GM21381 (cell line): ENCODE data around the gene NFATC2.

Experiments used
- ATAC-seq: cut with Tn5 transposase; IDR thresholded peaks from one replicate; pipeline ENCODE4 v1.9.1; 2021; ENCODE audit warnings: mild to moderate bottlenecking, moderate library complexity; ENCODE audit not compliant: unreplicated experiment

Gene NFATC2

DNA sequence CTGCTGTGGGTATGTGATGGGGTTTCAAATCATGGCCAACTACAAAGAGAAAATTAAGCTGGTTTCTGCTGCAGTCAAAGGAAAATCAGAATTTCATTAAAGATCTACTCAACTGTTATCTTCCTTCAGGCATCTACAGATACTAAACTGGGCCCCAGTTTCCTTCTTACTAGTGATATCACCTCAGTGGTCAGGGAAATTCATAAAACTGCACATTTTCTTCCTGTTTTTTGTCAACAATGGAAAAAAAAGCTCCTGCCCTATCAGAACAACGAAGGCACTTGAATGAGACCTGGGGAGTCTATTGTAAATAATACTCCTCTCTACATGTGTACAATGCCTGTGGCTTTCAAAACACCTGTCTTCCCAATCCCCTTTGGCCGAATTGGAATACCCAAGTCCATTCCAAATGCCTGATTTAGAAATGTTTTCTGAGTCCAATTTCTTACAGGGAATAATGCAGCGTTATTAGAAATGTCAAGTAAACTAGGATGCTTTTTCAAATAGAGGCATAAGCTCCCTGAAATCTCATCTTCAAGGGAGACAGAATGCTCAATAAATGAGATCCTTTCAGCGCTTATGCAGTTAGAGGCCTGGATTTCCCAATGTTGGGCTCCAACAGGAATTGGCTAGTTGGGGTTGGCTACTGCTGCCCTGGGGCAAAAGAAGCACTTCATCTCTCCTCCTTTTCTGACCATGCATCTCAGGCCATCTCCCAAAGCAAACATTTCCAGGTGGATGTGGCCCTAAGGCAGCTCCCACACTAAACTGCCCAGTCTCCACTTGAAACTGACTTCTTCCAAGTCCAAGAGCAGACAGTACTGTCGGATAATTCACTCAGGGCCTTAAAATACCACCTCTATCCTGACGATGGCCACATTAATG, 143.3 kb downstream of the NFATC2 start:
- ATAC-seq = no peak

DNA sequence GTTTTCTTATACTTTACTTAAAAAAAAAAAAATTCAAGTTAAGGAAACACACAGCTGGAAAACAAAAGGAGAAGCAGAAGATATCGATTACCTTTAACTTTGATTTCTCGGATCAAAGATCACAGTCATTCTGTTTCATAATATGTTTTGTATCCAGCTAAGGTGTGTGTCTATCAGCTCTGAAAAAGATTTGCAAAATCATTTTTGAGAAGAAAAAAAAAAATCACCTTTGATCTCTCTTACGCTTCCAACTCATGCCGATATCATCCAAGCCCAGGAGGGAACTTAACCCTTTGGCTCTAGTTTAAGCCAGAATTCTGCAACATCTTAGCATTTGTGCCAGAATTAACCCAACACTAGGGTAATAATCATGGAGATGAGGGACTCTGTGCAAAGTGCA, 144.0 kb downstream of the NFATC2 start:
- ATAC-seq = no peak

DNA sequence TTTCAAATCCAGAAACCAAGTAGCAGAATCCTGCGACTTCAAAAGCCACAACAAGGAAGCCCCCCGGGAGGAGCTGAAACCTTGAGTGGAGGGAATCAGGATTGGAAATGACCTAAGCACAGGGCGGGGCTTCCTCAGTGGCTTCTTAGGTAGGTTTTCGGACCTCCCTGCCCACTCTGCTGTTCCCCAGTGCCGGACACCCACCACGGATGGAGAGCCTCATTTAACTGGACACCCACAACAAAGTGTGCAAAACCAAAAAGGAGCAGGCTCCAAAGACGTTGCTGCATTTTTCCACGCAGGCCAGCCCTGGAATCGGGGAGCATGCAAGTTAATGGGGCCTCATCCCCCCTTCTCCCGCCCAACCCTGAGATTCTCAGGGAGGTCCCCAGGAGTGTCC, 144.4 kb downstream of the NFATC2 start:
- no peak for ATAC-seq

DNA sequence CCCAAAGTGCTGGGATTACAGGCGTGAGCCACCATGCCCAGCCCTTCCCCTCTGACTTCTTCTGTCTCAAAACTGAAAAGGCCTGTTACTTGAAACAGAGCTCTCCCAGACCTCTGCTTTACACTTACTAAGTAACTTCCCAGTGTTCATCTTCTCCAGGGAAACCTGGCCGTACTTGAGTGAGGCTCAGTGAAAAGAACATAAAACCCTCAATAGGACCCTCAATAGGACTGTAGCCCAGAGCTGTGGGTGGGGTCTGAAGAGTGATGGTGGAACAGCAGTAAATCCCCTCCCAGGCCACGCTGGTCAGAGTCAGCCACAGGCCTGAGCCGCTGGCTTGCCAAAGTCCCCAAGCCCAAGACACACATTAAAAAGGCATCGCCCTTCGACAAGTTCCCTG, 145.4 kb downstream of the NFATC2 start:
- no peak for ATAC-seq

DNA sequence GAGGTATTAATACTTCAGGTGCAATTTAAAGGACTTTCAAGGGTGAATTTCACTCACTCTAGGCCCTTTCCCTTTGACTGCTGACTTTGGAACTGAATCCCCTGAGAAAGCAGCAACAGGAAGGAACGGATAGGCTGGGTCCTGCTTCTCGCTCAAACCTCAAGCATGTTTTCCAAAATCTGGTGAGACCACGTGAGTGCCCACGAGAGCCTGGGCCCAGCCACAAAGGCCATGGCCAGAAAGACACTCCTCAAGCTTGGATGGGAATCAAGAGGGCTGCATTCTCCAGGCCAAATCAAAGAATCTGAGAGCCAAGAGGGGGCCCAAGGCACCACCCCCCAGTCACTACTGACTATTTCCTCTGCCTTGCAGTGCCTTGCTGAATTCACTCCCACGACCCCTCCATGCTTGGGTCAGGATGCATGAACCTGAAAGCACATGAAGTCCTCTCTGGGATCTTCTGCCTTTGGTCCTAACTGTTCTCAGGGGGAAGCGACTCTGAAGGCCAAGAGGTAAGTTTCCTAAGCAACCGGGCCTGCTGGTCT, 146.1 kb downstream of the NFATC2 start:
- ATAC-seq = no peak

DNA sequence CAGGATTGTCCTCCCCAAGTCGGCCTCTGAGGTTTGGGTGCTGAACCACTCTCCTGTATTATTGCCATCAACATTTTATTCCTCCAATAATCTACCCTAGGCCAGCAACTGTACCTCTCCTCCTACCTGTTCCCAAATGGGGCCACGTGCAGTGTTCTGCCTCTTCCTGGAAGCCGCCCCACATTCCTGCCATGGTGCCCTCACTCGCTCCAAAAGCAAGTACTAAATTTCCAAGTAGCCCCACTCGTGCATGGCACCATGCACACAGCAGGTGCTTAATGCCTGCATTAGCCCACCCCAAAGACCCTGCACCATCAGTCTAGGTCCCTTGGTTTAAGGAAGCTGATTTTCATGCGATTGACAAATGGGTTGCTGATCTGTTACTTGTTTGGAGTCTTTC, 147.8 kb downstream of the NFATC2 start:
- no peak for ATAC-seq

DNA sequence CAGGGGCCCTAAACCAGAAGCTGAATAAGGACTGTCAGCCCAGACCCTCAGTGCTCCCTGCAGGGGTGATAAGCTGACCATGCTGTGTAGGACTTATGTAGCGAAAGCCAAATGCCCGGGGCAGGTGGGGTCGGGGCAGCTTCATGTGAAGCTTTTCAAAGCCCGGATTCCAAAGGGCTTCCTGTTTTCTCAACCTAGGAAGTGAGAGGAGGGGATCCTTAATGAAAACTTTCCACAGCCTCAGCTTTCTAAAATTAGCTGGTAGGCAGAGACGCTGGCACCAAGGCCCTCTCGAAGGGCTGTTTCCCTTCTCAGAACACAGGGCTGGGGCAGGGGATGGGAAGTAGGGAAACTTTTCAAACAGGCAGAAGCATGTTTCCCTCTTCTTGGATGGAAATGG, 148.9 kb downstream of the NFATC2 start:
- no peak for ATAC-seq

DNA sequence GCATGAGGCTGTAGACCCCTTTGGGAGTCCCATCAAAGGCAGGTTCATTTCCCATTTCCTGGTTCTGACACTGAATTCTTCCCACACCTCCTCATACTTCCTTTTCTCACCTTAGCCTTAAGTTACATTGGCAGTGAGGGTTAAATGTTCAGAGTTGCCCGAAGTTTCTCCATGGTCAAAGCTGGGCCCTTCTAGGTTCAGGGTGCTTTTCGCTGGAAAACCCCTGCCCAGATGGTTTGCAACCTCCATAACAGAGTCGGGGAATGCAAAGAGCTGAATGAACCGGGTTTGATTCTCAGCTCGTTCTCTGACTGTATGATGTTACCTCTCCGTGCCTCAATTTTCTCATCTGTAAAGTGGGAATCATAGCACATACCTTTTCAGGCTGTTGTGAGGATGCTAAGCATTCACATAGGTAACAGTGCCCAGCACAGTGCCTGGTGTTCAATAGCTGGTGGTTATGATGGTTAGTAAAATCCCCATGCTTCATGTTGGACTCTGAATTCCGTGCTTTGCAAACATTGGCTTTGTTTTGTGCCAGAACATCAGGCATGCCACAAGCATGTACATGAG, 149.8 kb downstream of the NFATC2 start:
- ATAC-seq = no peak

DNA sequence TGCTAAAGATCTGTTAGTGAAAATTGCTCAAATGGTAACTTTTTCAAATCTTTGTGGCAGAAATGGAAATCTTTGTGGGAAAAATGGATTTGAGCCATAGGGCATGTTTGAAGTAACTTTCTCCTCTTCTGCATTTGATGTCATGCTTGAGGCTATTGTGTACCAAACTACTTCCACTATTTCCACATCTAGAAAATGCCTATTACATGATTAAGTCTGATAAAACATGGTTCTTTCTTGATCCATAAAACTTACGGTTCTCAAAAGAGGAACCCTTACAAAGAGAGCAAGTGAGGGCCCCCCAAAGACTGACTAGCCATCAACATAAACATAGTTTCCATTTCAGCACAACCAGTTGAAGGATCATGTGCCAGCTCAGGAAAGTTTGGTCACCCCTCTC, 150.6 kb downstream of the NFATC2 start:
- ATAC-seq = no peak

DNA sequence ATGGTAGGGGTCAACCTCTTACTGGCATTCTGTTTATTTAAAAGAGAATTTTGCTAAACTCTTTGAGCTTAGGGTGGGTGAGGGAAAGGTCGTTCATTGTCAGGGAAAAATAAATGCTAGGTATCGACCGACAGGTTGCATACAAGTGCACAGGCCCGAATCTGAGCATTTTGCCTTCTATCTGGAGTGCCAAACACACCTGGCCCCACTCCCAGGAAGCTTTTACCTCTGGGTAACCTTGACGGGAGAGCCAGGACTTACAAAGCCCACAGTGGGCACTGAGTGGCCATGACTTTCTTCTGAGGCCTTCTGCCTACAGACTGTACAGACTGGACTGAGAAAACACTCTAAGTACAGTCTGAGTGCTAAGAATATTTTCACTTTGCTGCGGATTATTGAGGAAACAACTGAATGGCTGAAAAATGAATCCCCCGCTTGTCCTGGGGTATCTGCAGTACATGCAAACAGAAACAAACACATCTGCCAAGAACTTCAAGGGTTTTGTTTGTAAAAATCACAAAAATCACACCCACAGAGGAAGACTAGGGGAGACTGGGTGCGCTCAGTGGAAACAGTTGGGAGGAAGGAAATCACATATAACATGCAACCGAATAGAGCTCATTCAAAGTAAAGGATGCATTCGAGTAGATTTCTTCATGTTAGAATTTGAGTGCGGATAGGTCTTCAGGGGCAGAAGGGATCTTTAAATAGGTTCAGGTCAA, 152.8 kb downstream of the NFATC2 start:
- no peak for ATAC-seq

DNA sequence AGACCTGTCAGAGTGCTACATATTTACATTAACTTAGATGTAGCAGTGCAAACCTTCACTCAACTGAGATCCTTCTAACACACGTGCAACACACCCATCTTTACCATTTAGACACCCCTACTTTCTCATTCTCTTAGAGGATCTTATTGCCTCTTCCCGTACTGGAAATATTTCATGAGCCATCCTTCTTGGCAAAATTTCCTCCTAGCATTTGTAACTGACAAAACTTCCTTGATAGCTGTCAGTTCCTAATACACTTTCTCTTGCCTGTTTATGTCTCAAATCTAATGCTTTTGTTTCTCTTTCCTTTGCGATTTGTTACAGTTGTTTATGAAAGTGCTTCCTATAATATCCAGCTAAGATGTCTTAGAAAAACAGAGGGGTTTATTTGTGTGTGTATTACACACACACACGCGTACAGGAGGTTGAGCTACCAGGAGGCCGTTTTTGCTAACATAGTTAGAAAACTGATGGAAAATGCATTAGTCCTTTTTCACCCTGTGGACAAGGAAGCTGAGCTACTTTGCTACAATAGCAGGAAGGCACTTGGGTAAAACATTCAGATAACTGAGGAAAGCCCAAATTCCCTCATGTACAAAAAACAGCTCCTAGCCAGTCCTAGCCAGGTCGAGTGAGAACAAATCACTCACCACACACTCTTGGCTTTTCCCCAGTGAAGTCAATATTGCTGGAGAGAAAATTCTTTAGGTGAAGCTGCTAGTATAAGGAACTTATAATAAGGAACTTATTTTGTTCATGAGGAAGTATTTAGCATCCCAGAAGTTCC, 153.6 kb downstream of the NFATC2 start:
- no peak for ATAC-seq

DNA sequence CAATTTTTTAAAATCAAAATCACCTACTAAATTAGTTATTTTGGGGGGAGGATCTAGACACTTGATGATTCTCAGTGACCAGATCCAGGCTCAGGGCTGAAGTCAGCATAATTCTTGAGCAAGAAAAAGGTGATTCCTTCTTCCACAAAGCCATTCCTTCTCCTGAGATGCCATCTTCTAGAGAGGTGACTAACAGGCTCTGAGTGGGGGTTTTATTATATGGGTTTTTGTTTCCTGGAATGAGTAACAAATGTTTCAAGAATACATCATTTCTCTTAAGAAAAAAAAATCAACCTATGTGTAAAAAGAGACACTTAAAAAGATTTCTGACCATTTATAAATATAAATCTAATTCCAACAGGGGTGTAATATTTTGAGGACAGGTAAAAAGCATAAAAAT, 154.3 kb downstream of the NFATC2 start:
- ATAC-seq = no peak

DNA sequence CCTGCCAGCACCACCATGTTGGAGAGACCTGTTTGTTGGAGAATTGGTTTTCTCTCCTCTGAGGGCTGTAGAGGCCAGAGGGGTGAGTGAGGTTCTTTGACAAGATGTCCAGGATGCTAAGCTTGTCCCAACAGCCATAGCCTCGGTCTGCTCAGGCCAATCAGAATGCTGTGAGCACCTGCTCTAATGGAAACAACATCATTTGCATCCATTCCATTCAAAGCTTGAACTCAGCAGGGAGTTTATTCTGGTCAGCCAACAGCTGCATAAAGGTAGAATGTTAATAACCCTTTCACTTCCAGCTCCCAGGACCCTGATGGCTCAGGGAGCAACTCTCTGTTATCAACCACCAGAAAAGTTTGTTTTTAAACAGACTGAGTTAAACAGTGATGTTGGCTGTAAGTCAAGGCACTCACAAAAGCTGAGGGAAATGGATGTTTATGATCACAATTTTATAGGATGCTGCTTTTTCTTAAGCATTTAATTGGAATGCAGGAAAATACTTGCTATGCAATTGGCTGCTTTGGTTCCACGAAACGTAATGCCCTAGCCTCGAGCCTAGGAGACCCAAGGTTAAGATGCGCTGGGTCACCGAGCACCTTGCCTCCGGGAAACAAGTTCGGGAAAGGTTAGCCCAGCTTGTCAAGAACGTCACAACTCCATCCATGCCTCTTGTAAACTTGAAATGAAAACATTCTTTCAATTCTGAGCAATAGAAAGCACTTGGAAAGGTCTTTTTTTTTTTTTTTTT, 155.2 kb downstream of the NFATC2 start:
- ATAC-seq = no peak

DNA sequence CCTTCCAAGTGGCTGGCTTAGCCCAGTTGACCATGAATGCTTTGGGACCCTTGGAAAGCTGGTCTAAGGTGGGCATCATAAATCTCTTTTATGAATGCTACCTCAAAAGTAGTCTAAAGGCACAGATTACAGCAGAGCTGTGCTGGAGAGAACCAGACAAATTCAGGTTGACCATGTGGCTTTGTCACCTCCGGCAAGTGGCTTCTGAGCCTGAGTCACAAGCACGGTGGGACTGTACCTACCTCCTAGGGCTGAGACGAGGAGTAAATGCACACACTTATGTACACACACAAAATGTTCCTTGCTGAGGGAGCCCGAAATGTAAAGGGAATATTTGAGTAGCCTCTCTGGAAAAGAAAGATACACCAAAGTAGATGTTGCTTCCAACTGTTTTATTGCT, 155.9 kb downstream of the NFATC2 start:
- ATAC-seq = no peak

DNA sequence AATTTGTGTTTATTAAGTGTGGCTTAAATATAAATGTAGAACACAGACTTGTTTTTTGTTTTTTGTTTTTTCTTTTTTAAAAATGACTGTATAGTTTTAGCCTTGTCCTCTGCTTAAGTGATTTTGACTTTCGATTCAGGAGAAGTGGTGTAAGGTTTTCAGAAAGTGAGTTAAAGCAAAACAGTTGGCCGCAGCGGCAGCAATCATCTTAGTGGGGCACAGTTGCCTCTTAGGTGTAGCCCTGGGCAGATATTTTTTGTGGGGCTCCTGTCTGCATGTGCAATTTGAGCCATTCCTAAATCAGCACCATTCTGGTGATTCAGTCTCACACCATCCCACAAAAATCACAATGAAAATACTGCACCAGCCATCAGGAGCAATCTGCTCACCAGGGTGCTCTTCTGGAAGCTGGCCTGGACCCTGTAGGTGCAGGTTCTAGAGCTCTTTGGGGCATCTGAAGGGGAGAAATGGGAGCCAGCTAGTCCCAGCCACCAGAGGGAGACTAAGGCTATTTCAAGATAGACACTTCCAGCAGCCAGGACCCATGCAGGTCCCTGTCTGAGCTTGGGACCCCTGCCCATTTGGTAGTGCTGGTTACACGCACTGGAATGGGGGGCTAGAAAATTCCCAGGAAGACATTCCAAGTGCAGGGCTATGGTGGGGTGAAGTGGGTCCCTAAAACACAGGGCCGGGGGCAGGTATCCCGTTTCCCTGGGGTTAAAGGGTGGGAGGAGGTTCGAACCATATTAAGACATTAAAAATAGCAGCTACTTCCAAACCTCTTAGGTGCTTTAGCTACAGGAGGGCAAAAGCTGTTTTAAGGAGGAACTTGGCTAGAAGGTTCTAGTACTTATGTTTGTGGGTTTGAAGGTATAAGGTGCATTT, 156.6 kb downstream of the NFATC2 start:
- ATAC-seq = no peak

DNA sequence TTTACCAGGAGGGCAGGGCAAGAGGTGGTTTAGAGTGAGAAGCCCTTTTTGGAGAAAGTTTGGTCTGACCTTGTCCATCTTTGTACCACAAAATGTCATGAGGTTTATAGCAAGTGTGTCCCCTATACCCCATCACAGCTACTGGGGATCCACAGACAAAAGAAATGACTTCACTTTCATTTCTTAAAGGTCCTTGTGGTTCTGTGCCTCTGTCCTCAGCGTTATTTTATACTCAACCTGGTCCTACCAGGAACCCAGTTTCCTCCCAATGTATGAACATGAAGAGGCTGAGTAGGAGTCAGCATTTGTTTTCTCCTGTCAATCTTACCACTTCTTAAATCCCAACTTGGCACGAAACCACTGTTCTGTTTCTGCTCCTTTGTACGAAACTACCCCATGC, 157.6 kb downstream of the NFATC2 start:
- no peak for ATAC-seq

DNA sequence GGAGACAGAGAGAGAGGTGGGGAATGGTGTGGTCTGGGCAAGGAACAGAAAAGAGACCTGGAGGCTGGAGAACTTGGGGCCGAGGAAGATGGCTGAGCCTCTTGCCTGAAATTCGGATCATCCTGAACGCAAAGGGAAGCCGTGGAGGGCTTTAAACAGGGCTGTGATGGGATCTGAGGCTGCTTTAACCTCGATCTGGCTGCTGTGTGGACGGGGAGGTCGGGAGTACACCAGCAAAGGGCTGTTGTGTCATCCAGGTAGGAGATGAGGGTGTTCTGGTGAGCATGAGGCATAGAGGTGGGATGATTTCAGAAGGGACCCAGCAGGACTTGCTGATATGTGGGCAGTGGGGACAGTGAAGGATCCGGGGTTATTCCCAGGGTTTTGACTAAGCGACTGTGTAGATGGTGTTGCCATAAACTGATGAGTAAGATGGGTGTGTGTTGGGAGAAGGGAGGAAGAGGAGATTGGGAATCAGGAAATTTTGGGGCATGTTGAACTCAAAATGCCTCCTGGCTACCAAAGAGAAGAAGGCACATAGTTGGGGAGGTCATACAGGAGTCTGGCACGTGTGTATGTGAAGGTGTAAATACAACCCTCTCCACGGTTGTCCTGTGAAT, 158.5 kb downstream of the NFATC2 start:
- no peak for ATAC-seq

DNA sequence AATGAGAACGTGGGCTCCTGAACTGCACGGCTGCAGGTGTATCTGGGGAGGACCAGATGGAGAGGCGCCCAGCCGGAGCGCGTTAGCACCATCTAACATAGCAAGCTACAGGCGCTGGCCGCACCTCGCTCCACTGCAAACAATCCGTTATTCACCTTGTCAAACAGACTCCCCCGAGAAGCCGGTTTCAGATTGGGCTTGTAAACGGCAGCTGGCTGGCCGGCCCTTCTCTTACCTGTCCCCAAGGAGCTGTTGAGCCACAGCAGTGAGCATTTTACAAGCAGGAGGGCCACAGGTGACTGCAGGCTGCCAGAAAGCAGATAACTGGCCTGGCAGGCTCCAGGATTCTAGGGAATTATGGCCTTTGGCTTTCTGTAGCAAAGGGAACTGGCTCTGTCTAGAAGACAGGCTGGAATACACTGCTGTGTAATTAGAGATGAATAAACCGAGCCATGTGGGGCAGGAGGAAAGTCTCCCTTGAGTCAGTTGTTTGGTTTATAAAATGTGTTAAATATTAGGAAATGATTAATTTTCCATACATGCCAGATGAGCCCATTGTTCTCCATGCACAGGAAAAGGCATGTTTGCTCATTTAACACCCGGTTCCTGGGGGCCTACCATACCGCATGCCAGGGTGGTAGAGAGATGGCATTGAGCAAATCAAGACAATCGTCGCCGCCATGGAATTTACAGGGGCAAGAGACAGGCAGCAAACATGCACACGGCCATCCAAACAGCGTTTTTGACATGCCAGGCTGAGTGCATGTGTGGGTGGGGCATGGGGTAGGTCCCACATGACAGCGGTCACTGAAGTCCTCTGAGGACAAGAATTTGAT, 159.3 kb downstream of the NFATC2 start:
- ATAC-seq = no peak
